Cardiac muscle cell (in vitro differentiated cells and primary cell): ENCODE measurements around the gene TPRA1. TPM values are rescaled to one million over a fixed set of nuclear protein-coding genes. Genes with fewer than 3 reads are reported as not detected.

Experiments
- DNase-seq, 2 donors: peaks; one replicate each; pipeline versions ENCODE4 v3.0.0 to v3.0.0-alpha.2; 2010 to 2017; ENCODE audit warnings: low read depth in 1 of 2, low spot score in 1 of 2
- H3K27ac ChIP-seq: fragments of 200-600 bp; sonication (generic); 2 replicates; pipeline ENCODE4 v1.5.1; 2016
- H3K27me3 ChIP-seq: fragments of 200-600 bp; sonication (generic); 2 replicates; pipeline ENCODE4 v1.6.0; 2016; ENCODE audit warnings: control low read depth
- H3K36me3 ChIP-seq: fragments of 200-600 bp; sonication (generic); 2 replicates; pipeline ENCODE4 v1.5.1; 2016; ENCODE audit warnings: control low read depth
- H3K4me1 ChIP-seq: fragments of 200-600 bp; sonication (generic); 2 replicates; pipeline ENCODE4 v1.8.1; 2017; ENCODE audit warnings: low read depth, mild to moderate bottlenecking, mixed run types
- H3K4me3 ChIP-seq: fragments of 200-600 bp; sonication (generic); 2 replicates; pipeline ENCODE4 v1.5.1; 2016; ENCODE audit warnings: mild to moderate bottlenecking
- H3K9me3 ChIP-seq: fragments of 200-600 bp; sonication (generic); 2 replicates; pipeline ENCODE4 v1.5.1; 2017; ENCODE audit warnings: low read depth, mild to moderate bottlenecking, control low read depth
- CTCF ChIP-seq: IDR thresholded peaks from 2 replicates; pipeline ENCODE4 v1.5.1; 2012; ENCODE audit warnings: low read depth, mild to moderate bottlenecking, low read length
- polyA plus RNA-seq: library from polyadenylated mRNA; unstranded; fragments of >200 nt; fragmentation: Nextera tagmentation; extraction: Ambion mirVana; gene quantifications from 2 replicates; pipeline ENCODE4 v1.2.1, GENCODE V29; 2016
- total RNA-seq: library from RNA; depleted of rRNA; stranded (reverse); fragments of >200 nt; gene quantifications from 2 replicates; pipeline ENCODE4 v1.2.3, GENCODE V29; 2016

Gene TPRA1
- total and polyA plus RNA-seq, 2 experiments from 2014 or later, result 40.7 to 43.3 TPM

- H3K27me3 ChIP-seq, result no peaks in the 10 kb centered on the region
- peaks cover 7% of the 10 kb centered on the region for H3K36me3 ChIP-seq
- H3K4me3 ChIP-seq, result no peak overlapping the region
- H3K27ac ChIP-seq, result no peak overlapping the region
- H3K9me3 ChIP-seq, result no peaks in the 10 kb centered on the region
- TF ChIP-seq CTCF, result no peak
- H3K4me1 ChIP-seq, result no peaks in the 10 kb centered on the region
- DNase-seq, result no peak
Measured at GRCh38 chr3:127614928-127615589, 24.5 kb upstream of the TPRA1 start.

GRCh38 chr3:127613406-127613805 lies 22.9 kb upstream of the TPRA1 start:
- no peaks in the 10 kb centered on the region for H3K9me3 ChIP-seq
- H3K27ac ChIP-seq, result no peak overlapping the region
- no peak for TF ChIP-seq CTCF
- H3K4me1 ChIP-seq, result no peaks in the 10 kb centered on the region
- peaks cover 9% of the 10 kb centered on the region for H3K36me3 ChIP-seq
- H3K27me3 ChIP-seq, result no peaks in the 10 kb centered on the region
- no peak overlapping the region for H3K4me3 ChIP-seq
- no peak for DNase-seq

- Histone ChIP-seq H3K27ac (no peak overlapping the region), H3K36me3 (peaks cover 10% of the 10 kb centered on the region), H3K4me3 (no peak overlapping the region), H3K27me3 (no peaks in the 10 kb centered on the region), H3K4me1 (no peaks in the 10 kb centered on the region), H3K9me3 (no peaks in the 10 kb centered on the region)
- TF ChIP-seq CTCF, result no peak
- DNase-seq, result peak in 1 of 2 donors; percentile 16
Measured at GRCh38 chr3:127612966-127613365, 22.4 kb upstream of the TPRA1 start.

GRCh38 chr3:127611251-127611650 lies 20.7 kb upstream of the TPRA1 start:
- H3K27ac ChIP-seq, result no peak overlapping the region
- no peak for DNase-seq
- H3K36me3 ChIP-seq, result peaks cover 22% of the 10 kb centered on the region
- H3K9me3 ChIP-seq, result no peaks in the 10 kb centered on the region
- H3K4me1 ChIP-seq, result no peaks in the 10 kb centered on the region
- no peak for TF ChIP-seq CTCF
- no peak overlapping the region for H3K4me3 ChIP-seq
- H3K27me3 ChIP-seq, result no peaks in the 10 kb centered on the region

- Histone ChIP-seq H3K4me1 (no peaks in the 10 kb centered on the region), H3K36me3 (peaks cover 23% of the 10 kb centered on the region), H3K9me3 (no peaks in the 10 kb centered on the region), H3K27ac (no peak overlapping the region), H3K4me3 (no peak overlapping the region), H3K27me3 (no peaks in the 10 kb centered on the region)
- DNase-seq, result no peak
- TF ChIP-seq CTCF, result no peak
Measured at GRCh38 chr3:127610105-127610504, 19.6 kb upstream of the TPRA1 start.
